Stomach (tissue), 9 donors: Measurements from ENCODE around the gene AGT. TPM values are rescaled to one million over a fixed set of nuclear protein-coding genes. Genes with fewer than 3 reads are reported as not detected.

Experiments used
- DNase-seq, 2 donors: peaks; one replicate each; pipeline versions ENCODE4 v3.0.0 to v3.0.0-alpha.2; 2013 to 2019
- H3K27ac ChIP-seq, 5 donors: fragments of 200-600 bp in 4 of 5; sonication (generic) in 4 of 5; one replicate each; pipeline ENCODE4 v1.5.1; 2013 to 2019; ENCODE audit warnings: mild to moderate bottlenecking in 1 of 5, moderate library complexity in 1 of 5
- H3K27me3 ChIP-seq, 3 donors: fragments of 200-600 bp; sonication (generic); one replicate each; pipeline ENCODE4 v1.5.1; 2017 to 2019; ENCODE audit warnings: mixed run types in 1 of 3
- H3K36me3 ChIP-seq, 4 donors: fragments of 200-600 bp; sonication (generic); 1 replicate in 3 of 4; 2 replicates in 1 of 4; pipeline ENCODE4 v1.5.1; 2016 to 2019
- H3K4me1 ChIP-seq, 4 donors: fragments of 200-600 bp; sonication (generic); one replicate each; pipeline ENCODE4 v1.5.1; 2016 to 2019
- H3K4me3 ChIP-seq, 4 donors: fragments of 200-600 bp; sonication (generic) in 3 of 4; one replicate each; pipeline ENCODE4 v1.5.1; 2016 to 2019; ENCODE audit warnings: mild to moderate bottlenecking in 1 of 4
- H3K9me3 ChIP-seq, 4 donors: fragments of 200-600 bp; sonication (generic); one replicate each; pipeline ENCODE4 v1.5.1; 2016 to 2019
- EP300 ChIP-seq: sonication (generic); formaldehyde crosslinking; IDR thresholded peaks from one replicate; pipeline ENCODE4 v1.6.1; 2017; ENCODE audit warnings: antibody characterized with exemption
- POLR2A ChIP-seq, 4 donors: fragments of 450-650 bp; IDR thresholded peaks; one replicate each; pipeline ENCODE4 v1.6.1; 2016; ENCODE audit warnings: antibody characterized with exemption in 4 of 4, control low read depth in 2 of 4, mild to moderate bottlenecking in 1 of 4, moderate library complexity in 1 of 4
- POLR2AphosphoS5 ChIP-seq, 3 donors: sonication (generic); formaldehyde crosslinking; IDR thresholded peaks; one replicate each; pipeline ENCODE4 v1.6.1; 2016; ENCODE audit warnings: antibody characterized with exemption in 3 of 3
- WGBS, 5 donors: extraction: QIAGEN DNeasy Blood & Tissue Kit in 3 of 5; methylation state at CpG; one replicate each; pipeline versions ENCODE4 v1.1.5 to v1.1.7; 2013 to 2018; 5-methylcytosine and 5-hydroxymethylcytosine counted together
- intact Hi-C: fragments of 100-400 bp; cut with DNase I; formaldehyde crosslinking; loops from one replicate; pipeline ENCODE4 v1.15.1; 2023; ENCODE audit warnings: low total_unique reads
- polyA plus RNA-seq, 3 donors: library from polyadenylated mRNA; stranded (reverse); fragments of 200-250 nt; gene quantifications; one replicate each; pipeline ENCODE4 v1.2.3, GENCODE V29; 2013
- total RNA-seq, 5 donors: library from RNA; depleted of rRNA; stranded (reverse); fragments of >200 nt; gene quantifications; one replicate each; pipeline versions ENCODE4 v1.1.0 to v1.2.3, GENCODE V29; 2014 to 2016
- TF ChIP-seq, protein P1 (sequence below), 7 experiments: fragments of 450-650 bp in 4 of 7; fragments of 200-600 bp in 3 of 7; sonication (generic) in 3 of 7; IDR thresholded peaks; one replicate each; pipeline ENCODE4 v1.5.1; 2016 to 2019; ENCODE audit warnings: antibody characterized with exemption in 7 of 7, control low read depth in 2 of 7, mild to moderate bottlenecking in 1 of 7
- donor health status: healthy with polysubstance abuse.
- donor health status: Bipolar disorder and iron deficiency.
- donor health status: healthy.

Gene AGT
- total and polyA plus RNA-seq, 8 donors: 0.29 to 9.9 (median 3.8) TPM; not detected in 2

DNA sequence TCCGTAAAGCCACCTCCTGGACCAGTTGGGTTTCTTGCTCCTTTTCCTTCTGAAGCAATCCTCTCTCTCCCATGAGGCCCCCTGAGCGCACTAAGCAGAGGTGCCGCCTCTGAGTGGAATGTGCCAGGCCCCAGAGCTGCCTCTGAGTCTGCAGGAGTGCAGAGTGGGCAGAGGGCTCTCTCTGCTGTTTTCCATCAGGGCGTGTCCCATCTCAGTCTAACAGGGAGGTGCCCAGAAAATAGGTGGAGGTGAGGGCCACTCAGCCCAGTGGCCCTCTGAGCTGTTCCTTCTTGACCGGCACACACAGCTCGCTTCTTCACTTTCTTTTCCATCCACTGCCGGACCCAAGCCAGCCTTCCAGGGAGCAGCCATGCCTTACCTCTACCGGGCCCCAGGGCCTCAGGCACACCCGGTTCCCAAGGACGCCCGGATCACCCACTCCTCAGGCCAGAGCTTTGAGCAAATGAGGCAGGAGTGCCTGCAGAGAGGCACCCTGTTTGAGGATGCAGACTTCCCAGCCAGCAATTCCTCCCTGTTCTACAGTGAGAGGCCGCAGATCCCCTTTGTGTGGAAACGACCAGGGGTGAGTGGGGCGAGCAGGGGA is 33.3 kb upstream of the AGT start, which contains the start of gene CAPN9:
Gene CAPN9, plus strand, starts transcription at position 262 of the 604 bp plus-strand sequence. Its CDS starts 109 bp downstream, at position 371.
- no peaks in the 10 kb centered on the region for H3K36me3 ChIP-seq
- 35 to 65% (median 54%) methylated on average over 12 to 14 of the region's 14 CpGs for whole genome bisulfite sequencing, 5 donors
- peaks cover 36 to 43% (median 38%) of the 10 kb centered on the region in 4 donors for H3K4me1 ChIP-seq
- no peak for TF ChIP-seq POLR2A (IDR thresholded peaks at IDR 0.05)
- peak in 2 of 3 donors; percentile 36 to 55 for TF ChIP-seq POLR2AphosphoS5 (IDR thresholded peaks at IDR 0.05)
- H3K9me3 ChIP-seq: no peaks in the 10 kb centered on the region
- peak within 1 kb of the TSS; percentile 14 to 35 (median 22) for H3K4me3 ChIP-seq
- H3K27ac ChIP-seq: peak within 1 kb of the TSS; percentile 80 to 91 (median 86)
- no peaks in the 10 kb centered on the region for H3K27me3 ChIP-seq
- intact Hi-C loops: no loop called here
- DNase-seq: peak; percentile 66 to 80

DNA sequence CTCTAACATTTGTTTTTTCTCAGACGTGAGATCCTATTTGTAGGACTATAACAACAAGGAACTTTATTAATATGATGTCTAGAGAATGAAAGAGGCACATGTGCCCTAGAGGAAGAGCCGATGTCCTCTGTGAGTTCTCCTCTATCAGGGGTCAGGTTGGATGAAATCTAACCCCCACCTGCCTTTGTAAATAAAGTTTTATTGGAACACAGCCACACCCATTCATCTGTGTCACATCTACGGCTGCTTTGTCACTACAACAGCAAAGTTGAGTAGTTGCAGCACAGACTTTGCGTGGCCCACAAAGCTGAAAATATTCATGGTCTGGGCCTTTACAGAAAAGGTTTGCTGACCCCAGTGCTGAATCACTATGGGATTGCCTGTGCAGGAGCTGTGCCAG is 32.7 kb upstream of the AGT start:
- Histone ChIP-seq H3K36me3 (no peaks in the 10 kb centered on the region), H3K27me3 (no peaks in the 10 kb centered on the region), H3K27ac (peak overlapping the region; percentile 80 to 91 (median 86)), H3K9me3 (no peaks in the 10 kb centered on the region), H3K4me3 (no peak overlapping the region), H3K4me1 (peaks cover 31 to 38% (median 33%) of the 10 kb centered on the region in 4 donors)
- DNase-seq: no peak
- intact Hi-C loops: no loop called here
- 46 to 72% (median 67%) methylated on average over 4 of the region's 4 CpGs for WGBS, 5 donors
- TF ChIP-seq EP300 (no peak), POLR2AphosphoS5 (IDR thresholded peaks at IDR 0.05) (no peak), POLR2A (IDR thresholded peaks at IDR 0.05) (no peak)
- TF ChIP-seq, protein P1, sequence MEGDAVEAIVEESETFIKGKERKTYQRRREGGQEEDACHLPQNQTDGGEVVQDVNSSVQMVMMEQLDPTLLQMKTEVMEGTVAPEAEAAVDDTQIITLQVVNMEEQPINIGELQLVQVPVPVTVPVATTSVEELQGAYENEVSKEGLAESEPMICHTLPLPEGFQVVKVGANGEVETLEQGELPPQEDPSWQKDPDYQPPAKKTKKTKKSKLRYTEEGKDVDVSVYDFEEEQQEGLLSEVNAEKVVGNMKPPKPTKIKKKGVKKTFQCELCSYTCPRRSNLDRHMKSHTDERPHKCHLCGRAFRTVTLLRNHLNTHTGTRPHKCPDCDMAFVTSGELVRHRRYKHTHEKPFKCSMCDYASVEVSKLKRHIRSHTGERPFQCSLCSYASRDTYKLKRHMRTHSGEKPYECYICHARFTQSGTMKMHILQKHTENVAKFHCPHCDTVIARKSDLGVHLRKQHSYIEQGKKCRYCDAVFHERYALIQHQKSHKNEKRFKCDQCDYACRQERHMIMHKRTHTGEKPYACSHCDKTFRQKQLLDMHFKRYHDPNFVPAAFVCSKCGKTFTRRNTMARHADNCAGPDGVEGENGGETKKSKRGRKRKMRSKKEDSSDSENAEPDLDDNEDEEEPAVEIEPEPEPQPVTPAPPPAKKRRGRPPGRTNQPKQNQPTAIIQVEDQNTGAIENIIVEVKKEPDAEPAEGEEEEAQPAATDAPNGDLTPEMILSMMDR (IDR thresholded peaks at IDR 0.05): no peak

DNA sequence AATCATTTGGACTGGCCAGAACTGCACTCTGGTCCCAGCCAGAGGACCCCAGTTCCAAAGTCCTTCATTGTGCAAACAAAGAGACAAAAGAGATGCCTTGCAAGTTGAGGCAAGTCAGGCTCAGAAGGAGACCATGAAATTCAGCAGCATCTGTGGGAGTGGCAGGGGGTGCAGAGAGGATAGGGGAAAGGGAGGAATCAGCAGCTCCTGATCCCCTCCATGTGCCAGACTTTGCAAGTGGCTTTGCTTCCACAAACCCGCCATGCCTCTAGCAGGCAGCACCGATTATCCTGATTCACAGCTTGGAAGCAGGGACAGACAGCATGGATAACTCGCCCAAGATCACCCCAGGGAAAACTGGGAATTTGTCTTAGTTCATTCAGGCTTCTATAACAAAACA is 31.1 kb upstream of the AGT start:
- no peak overlapping the region for H3K4me3 ChIP-seq
- no peaks in the 10 kb centered on the region for H3K36me3 ChIP-seq
- peaks cover 19 to 32% (median 26%) of the 10 kb centered on the region in 4 donors for H3K4me1 ChIP-seq
- DNase-seq: no peak
- no peaks in the 10 kb centered on the region for H3K9me3 ChIP-seq
- 70 to 90% (median 80%) methylated on average over 3 of the region's 3 CpGs for WGBS, 5 donors
- no peak for TF ChIP-seq POLR2A (IDR thresholded peaks at IDR 0.05)
- no peak for TF ChIP-seq EP300
- TF ChIP-seq, protein P1 (IDR thresholded peaks at IDR 0.05): no peak
- TF ChIP-seq POLR2AphosphoS5 (IDR thresholded peaks at IDR 0.05): no peak
- H3K27me3 ChIP-seq: no peaks in the 10 kb centered on the region
- intact Hi-C loops: no loop called here
- no peak overlapping the region for H3K27ac ChIP-seq

DNA sequence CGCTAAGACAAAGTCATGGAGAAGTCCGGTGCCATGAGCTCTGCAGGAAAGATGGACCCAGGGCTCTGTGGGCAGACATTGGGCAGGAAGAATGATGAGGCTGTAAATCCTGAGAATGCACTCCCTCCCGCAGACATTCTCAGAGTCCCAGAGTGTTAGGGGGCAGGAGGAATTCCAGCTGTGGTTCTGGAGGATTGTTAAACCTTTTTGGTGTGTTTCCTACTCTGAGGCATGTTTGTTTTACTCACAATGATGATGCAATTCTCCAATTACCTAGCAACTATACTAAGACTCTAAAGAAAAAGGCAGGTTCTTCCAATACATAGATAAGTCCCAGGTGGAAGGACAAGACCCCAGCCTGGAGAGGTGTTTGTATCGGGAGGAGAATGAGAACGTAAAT is 30.5 kb upstream of the AGT start:
- peak in 1 of 2 donors; percentile 24 for DNase-seq
- Histone ChIP-seq H3K9me3 (no peaks in the 10 kb centered on the region), H3K27ac (peak overlapping the region in 2 of 5 donors; percentile 1 to 10), H3K36me3 (no peaks in the 10 kb centered on the region), H3K4me3 (no peak overlapping the region), H3K27me3 (no peaks in the 10 kb centered on the region), H3K4me1 (peaks cover 12 to 25% (median 21%) of the 10 kb centered on the region in 4 donors)
- intact Hi-C loops: no loop called here
- 58 to 78% (median 67%) methylated on average over 5 of the region's 5 CpGs for WGBS, 5 donors
- TF ChIP-seq, protein P1 (IDR thresholded peaks at IDR 0.05): no peak
- TF ChIP-seq EP300 (no peak), POLR2AphosphoS5 (IDR thresholded peaks at IDR 0.05) (no peak), POLR2A (IDR thresholded peaks at IDR 0.05) (no peak)

DNA sequence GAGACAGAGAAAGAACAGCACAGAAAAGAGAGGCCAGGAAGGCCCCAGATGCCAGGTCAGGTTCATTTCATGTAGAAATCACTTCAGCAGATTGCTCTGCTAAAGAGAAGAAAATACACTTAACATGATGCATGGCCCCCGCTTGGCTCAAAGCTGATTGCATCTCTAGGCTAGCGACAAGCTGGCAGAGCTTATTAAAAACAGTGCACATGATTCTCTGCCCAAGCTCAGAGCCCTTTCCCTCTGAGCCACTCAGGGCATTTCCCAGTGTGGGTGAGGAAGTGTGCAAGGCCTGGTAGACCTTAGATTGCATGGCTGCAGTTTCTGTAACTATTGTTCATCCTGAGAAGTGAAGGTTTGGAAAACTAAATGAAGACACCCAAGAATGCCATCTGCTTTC is 30.0 kb upstream of the AGT start:
- no peak overlapping the region for H3K4me3 ChIP-seq
- peaks cover 8 to 20% (median 16%) of the 10 kb centered on the region in 4 donors for H3K4me1 ChIP-seq
- no peaks in the 10 kb centered on the region for H3K9me3 ChIP-seq
- 51 to 83% (median 71%) methylated on average over 2 of the region's 2 CpGs for WGBS, 5 donors
- H3K36me3 ChIP-seq: no peaks in the 10 kb centered on the region
- DNase-seq: peak in 1 of 2 donors; percentile 31
- intact Hi-C loops: no loop called here
- no peaks in the 10 kb centered on the region for H3K27me3 ChIP-seq
- H3K27ac ChIP-seq: peak overlapping the region in 2 of 5 donors; percentile 10 to 18
- no peak for TF ChIP-seq EP300
- TF ChIP-seq POLR2AphosphoS5 (IDR thresholded peaks at IDR 0.05): no peak
- TF ChIP-seq, protein P1 (IDR thresholded peaks at IDR 0.05): no peak
- no peak for TF ChIP-seq POLR2A (IDR thresholded peaks at IDR 0.05)
